ENCODE data around the gene MIPOL1.

DNA sequence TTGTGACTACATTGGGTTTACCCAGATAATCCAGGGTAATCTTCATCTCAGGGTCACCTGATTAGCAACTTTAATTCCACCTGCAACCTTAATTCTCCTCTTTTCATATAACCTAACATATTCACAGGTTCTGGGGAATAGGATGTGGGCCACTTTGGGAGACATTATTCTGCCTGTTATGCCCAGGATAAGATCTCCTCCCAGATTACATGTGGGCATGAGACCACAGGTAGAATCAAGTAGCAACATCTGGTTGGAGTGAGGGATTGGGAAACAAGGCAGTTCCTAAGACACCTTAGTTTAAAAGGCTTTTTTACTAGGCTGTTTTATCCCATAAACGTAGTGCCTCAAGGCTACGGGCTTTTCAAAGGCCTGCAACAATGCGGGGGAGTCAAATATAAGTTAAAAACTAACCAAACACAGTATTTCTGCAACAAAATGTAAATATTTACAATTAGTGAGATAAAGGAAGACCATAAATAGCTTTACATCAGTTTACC lies 215.8 kb downstream of the MIPOL1 start:
- TF ChIP-seq CTCF (conservative IDR thresholded peaks at IDR 0.05; ENCODE audit: low read length) (no peak), EZH2phosphoT487 (IDR thresholded peaks at IDR 0.05; ENCODE audit: borderline replicate concordance, low read depth, low read length) (no peak)
